NT2/D1 (cell line): ENCODE measurements around the gene FMNL2.

Source experiments
- DNase-seq: peaks from one replicate; pipeline ENCODE4 v3.0.0-alpha.2; 2011; ENCODE audit warnings: low read depth, low spot score
- H3K27me3 ChIP-seq: 2 replicates; pipeline ENCODE4 v1.6.0; 2011; ENCODE audit warnings: mild to moderate bottlenecking; ENCODE audit not compliant: insufficient read length, insufficient read depth
- H3K36me3 ChIP-seq: 2 replicates; pipeline ENCODE4 v1.6.1; 2011; ENCODE audit warnings: mild to moderate bottlenecking, low read length, mixed read lengths; ENCODE audit not compliant: insufficient read depth, insufficient read length
- H3K4me1 ChIP-seq: 2 replicates; pipeline ENCODE4 v1.5.1; 2011; ENCODE audit not compliant: insufficient read depth, insufficient read length
- H3K4me3 ChIP-seq: 2 replicates; pipeline ENCODE4 v1.5.1; 2011; ENCODE audit warnings: low read depth; ENCODE audit not compliant: insufficient read length
- H3K9ac ChIP-seq: 2 replicates; pipeline ENCODE4 v1.6.0; 2011; ENCODE audit warnings: low read depth; ENCODE audit not compliant: insufficient read length
- H3K9me3 ChIP-seq: 2 replicates; pipeline ENCODE4 v1.5.1; 2011; ENCODE audit warnings: mild to moderate bottlenecking, low read length; ENCODE audit not compliant: insufficient read depth
- SUZ12 ChIP-seq: IDR thresholded peaks from 2 replicates; pipeline ENCODE4 v1.6.1; 2011; ENCODE audit not compliant: insufficient read length, insufficient read depth; ENCODE audit errors: extremely low read depth
- YY1 ChIP-seq: IDR thresholded peaks from 2 replicates; pipeline ENCODE4 v1.6.1; 2011; ENCODE audit not compliant: insufficient read length, insufficient read depth
- ZNF274 ChIP-seq: IDR thresholded peaks from 2 replicates; pipeline ENCODE4 v1.6.1; 2011; ENCODE audit warnings: mild to moderate bottlenecking, low read depth, low read length

Gene FMNL2

DNA sequence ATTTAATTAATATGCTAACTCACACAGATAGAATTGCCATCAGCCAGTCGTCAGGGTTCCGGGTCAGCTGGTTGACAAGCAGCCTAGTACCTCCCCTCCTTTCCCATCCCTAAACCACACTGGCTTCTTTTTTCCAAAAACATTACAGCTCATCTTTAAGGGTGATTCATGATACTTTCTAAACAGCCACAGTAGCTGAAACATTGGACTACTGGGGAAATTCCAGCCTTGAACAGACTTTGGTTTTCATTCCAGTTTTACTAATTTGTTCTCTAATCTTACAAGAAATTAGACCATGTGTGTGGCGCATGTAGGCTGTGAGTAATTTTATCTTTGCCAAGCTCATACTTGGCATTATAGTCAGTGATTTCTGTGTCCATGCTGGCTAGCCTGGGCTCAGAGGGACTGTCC, 110.8 kb downstream of the FMNL2 start:
- no peak for TF ChIP-seq ZNF274
- TF ChIP-seq SUZ12 = no peak
- no peak for TF ChIP-seq YY1
- DNase-seq = no peak
- Histone ChIP-seq H3K9ac (no peak overlapping the region), H3K9me3 (no peaks in the 10 kb centered on the region), H3K4me3 (no peak overlapping the region), H3K27me3 (no peaks in the 10 kb centered on the region), H3K36me3 (no peaks in the 10 kb centered on the region), H3K4me1 (no peaks in the 10 kb centered on the region)

- TF ChIP-seq SUZ12 (no peak), ZNF274 (no peak), YY1 (no peak)
- Histone ChIP-seq H3K36me3 (no peaks in the 10 kb centered on the region), H3K9ac (no peak overlapping the region), H3K4me1 (no peaks in the 10 kb centered on the region), H3K9me3 (no peaks in the 10 kb centered on the region), H3K4me3 (no peak overlapping the region), H3K27me3 (no peaks in the 10 kb centered on the region)
- DNase-seq = no peak
Observed at GRCh38 chr2:152446213-152446612, 111.2 kb downstream of the FMNL2 start.

- no peak overlapping the region for H3K4me3 ChIP-seq
- H3K9me3 ChIP-seq = no peaks in the 10 kb centered on the region
- no peaks in the 10 kb centered on the region for H3K36me3 ChIP-seq
- H3K27me3 ChIP-seq = no peaks in the 10 kb centered on the region
- no peak overlapping the region for H3K9ac ChIP-seq
- no peaks in the 10 kb centered on the region for H3K4me1 ChIP-seq
- TF ChIP-seq SUZ12 (no peak), YY1 (no peak), ZNF274 (no peak)
- DNase-seq = no peak
Observed at GRCh38 chr2:152447897-152448296, 112.9 kb downstream of the FMNL2 start.

DNA sequence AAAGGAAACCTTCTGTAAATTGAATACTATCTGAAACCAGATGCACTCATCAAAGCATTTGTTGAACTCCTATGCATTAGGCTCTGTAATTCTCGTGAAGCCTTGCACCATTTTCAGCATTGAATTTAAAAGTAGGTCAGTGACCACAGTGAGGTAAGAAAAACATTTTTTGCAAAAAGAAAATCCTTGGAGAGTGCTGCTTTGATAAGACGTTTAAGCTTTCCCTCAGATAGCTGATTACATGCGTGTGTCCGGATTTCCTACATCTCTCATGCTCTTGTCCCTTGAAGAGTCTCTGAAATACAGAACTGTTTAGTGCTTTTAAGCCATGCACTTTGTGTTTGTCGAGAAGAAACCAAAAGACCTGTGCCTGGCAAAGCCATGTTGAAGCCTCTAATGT, 113.6 kb downstream of the FMNL2 start:
- DNase-seq = no peak
- Histone ChIP-seq H3K4me3 (no peak overlapping the region), H3K9ac (no peak overlapping the region), H3K4me1 (no peaks in the 10 kb centered on the region), H3K36me3 (no peaks in the 10 kb centered on the region), H3K27me3 (no peaks in the 10 kb centered on the region), H3K9me3 (no peaks in the 10 kb centered on the region)
- TF ChIP-seq SUZ12 (no peak), YY1 (no peak), ZNF274 (no peak)

- H3K4me1 ChIP-seq = no peaks in the 10 kb centered on the region
Observed at GRCh38 chr2:152449578-152449977, 114.6 kb downstream of the FMNL2 start.

DNA sequence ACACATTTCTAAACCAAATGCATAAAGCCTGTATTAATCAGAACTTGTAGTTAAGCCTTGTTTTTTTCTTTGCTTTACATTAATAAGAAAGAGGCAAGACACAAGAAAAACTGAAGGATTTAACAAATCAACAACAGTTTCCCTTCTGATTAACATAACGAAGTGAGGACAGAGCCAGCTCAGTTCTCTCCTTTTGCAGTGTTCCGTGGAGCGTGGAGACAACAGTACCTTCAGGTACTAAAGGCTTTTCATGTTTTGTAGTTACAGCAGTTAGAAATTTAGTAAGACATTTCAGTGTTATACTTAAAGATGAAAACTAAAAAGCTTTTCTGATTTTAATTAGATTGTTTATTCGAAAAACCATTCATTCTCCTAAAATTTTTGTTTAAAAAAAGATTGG, 115.2 kb downstream of the FMNL2 start:
- H3K27me3 ChIP-seq = no peaks in the 10 kb centered on the region
- no peak overlapping the region for H3K4me3 ChIP-seq
- H3K36me3 ChIP-seq = no peaks in the 10 kb centered on the region
- no peak for DNase-seq
- no peaks in the 10 kb centered on the region for H3K4me1 ChIP-seq
- no peak overlapping the region for H3K9ac ChIP-seq
- TF ChIP-seq SUZ12 = no peak
- H3K9me3 ChIP-seq = no peaks in the 10 kb centered on the region

More at GRCh38 chr2:152449578-152449977, 114.6 kb downstream of the FMNL2 start:
- Histone ChIP-seq H3K9me3 (no peaks in the 10 kb centered on the region), H3K27me3 (no peaks in the 10 kb centered on the region), H3K9ac (no peak overlapping the region), H3K4me3 (no peak overlapping the region), H3K36me3 (no peaks in the 10 kb centered on the region)
- no peak for DNase-seq
- TF ChIP-seq YY1 = no peak
- TF ChIP-seq ZNF274 = no peak
- no peak for TF ChIP-seq SUZ12

DNA sequence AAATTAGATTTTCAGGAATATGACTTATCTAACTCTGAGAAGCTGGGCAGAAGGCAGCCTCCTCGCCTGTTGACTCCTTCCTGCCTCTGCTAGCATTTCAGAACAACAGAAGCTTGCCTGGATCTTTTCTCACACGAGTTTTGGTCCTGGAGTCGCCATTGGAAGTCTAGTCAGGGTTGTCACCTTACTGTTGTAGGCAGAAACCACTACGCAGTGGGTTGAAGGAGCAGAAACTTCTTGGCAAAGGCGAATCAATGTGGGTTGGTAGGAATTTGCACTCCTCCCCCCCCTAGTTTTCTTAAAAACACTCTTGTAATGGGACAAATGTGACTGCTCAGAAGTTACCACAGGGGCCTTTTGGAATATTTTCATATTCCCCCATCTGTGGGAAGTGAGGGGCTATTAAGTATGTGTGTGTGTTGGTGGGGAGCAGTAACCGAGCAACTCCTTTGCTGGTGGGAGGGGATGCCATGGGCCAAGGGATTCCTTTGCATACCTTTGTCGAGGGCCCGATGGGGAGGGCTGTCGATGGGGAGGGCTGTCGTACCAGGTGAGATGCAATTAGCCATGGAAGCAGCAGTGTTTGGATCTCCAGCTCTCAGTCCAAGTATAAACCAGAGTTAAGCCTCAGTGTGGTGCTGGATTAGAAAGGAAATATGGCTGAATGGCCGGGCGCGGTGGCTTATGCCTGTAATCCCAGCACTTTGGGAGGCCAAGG, 117.4 kb downstream of the FMNL2 start:
- H3K9ac ChIP-seq = peak overlapping the region; percentile 27
- H3K36me3 ChIP-seq = no peaks in the 10 kb centered on the region
- no peak for DNase-seq
- H3K4me1 ChIP-seq = no peaks in the 10 kb centered on the region
- TF ChIP-seq SUZ12 = no peak
- no peak for TF ChIP-seq ZNF274
- TF ChIP-seq YY1 = no peak
- H3K4me3 ChIP-seq = peak overlapping the region; percentile 40
- no peaks in the 10 kb centered on the region for H3K27me3 ChIP-seq
- no peaks in the 10 kb centered on the region for H3K9me3 ChIP-seq
